Progenitor cell of endocrine pancreas (in vitro differentiated cells): ENCODE measurements around the gene SRP68. TPM values are rescaled to one million over a fixed set of nuclear protein-coding genes. Genes with fewer than 3 reads are reported as not detected.
"Not testable (repeated sequence)": the region's sequence is repeated elsewhere in the genome, so short reads cannot be mapped to it uniquely, and the experiment has no call there.

ENCODE experiments used
- DNase-seq: peaks from one replicate; pipeline ENCODE4 v3.0.0; 2021; ENCODE audit warnings: low spot score; ENCODE audit not compliant: unreplicated experiment
- H3K27ac Mint-ChIP-seq: 2 replicates; pipeline ENCODE4 v1.8.0; 2021; ENCODE audit warnings: mild to moderate bottlenecking, moderate library complexity, mixed read lengths
- H3K27me3 Mint-ChIP-seq: 2 replicates; pipeline ENCODE4 v1.8.0; 2021; ENCODE audit warnings: mixed read lengths
- H3K36me3 Mint-ChIP-seq: 2 replicates; pipeline ENCODE4 v1.8.0; 2022; ENCODE audit warnings: mixed read lengths; ENCODE audit not compliant: insufficient read depth
- H3K4me1 Mint-ChIP-seq: 2 replicates; pipeline ENCODE4 v1.8.0; 2021; ENCODE audit warnings: low read depth, mixed read lengths
- H3K4me3 Mint-ChIP-seq: 2 replicates; pipeline ENCODE4 v1.8.0; 2021; ENCODE audit warnings: low read depth, mild to moderate bottlenecking, moderate library complexity, mixed read lengths
- H3K9me3 Mint-ChIP-seq: 2 replicates; pipeline ENCODE4 v1.8.0; 2021; ENCODE audit warnings: low read depth, mixed read lengths
- total RNA-seq: library from RNA; stranded (reverse); gene quantifications from 2 replicates; pipeline ENCODE4 v1.2.1, GENCODE V29; 2021
- TF ChIP-seq, protein P1 (sequence below): fragments of 200-600 bp; sonication (generic); IDR thresholded peaks from one replicate; pipeline ENCODE4 v1.5.0; 2021; ENCODE audit warnings: antibody characterized with exemption, mild to moderate bottlenecking; ENCODE audit not compliant: unreplicated experiment

SRP68 gene
- total RNA-seq, 1 donor from 2014 or later = 74.9 TPM

GRCh38 chr17:76074390-76075363 is 2.4 kb upstream of the SRP68 start, which contains the start of gene GALR2:
GALR2 (plus strand) TSS chr17:76074781; CDS start chr17:76074884, 103 bp downstream.
- peaks cover 23% of the 10 kb centered on the region for H3K4me1 Mint-ChIP-seq
- H3K9me3 Mint-ChIP-seq = no peaks in the 10 kb centered on the region
- TF ChIP-seq, protein P1, sequence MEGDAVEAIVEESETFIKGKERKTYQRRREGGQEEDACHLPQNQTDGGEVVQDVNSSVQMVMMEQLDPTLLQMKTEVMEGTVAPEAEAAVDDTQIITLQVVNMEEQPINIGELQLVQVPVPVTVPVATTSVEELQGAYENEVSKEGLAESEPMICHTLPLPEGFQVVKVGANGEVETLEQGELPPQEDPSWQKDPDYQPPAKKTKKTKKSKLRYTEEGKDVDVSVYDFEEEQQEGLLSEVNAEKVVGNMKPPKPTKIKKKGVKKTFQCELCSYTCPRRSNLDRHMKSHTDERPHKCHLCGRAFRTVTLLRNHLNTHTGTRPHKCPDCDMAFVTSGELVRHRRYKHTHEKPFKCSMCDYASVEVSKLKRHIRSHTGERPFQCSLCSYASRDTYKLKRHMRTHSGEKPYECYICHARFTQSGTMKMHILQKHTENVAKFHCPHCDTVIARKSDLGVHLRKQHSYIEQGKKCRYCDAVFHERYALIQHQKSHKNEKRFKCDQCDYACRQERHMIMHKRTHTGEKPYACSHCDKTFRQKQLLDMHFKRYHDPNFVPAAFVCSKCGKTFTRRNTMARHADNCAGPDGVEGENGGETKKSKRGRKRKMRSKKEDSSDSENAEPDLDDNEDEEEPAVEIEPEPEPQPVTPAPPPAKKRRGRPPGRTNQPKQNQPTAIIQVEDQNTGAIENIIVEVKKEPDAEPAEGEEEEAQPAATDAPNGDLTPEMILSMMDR = no peak
- peaks cover 56% of the 10 kb centered on the region for H3K27me3 Mint-ChIP-seq
- peak within 1 kb of the TSS; percentile 70 for H3K27ac Mint-ChIP-seq
- H3K36me3 Mint-ChIP-seq = no peaks in the 10 kb centered on the region
- H3K4me3 Mint-ChIP-seq = peak within 1 kb of the TSS; percentile 53
- no peak for DNase-seq

- TF ChIP-seq, protein P1 = no peak
- Mint-ChIP-seq H3K27me3 (peaks cover 30% of the 10 kb centered on the region), H3K27ac (peak overlapping the region; percentile 97), H3K4me1 (peaks cover 14% of the 10 kb centered on the region), H3K4me3 (peak overlapping the region; percentile 93), H3K9me3 (no peaks in the 10 kb centered on the region), H3K36me3 (peaks cover 2% of the 10 kb centered on the region)
- no peak for DNase-seq
These were observed 678 bp downstream of the SRP68 start for GRCh38 chr17:76071531-76072147.

- Mint-ChIP-seq H3K4me3 (no peak overlapping the region), H3K9me3 (no peaks in the 10 kb centered on the region), H3K36me3 (peaks cover 26% of the 10 kb centered on the region), H3K27ac (no peak overlapping the region), H3K4me1 (peaks cover 1% of the 10 kb centered on the region), H3K27me3 (no peaks in the 10 kb centered on the region)
- TF ChIP-seq, protein P1 = no peak
- no peak for DNase-seq
These were observed 6.5 kb downstream of the SRP68 start for GRCh38 chr17:76065775-76066174.

GRCh38 chr17:76063875-76064546 is 8.3 kb downstream of the SRP68 start:
- TF ChIP-seq, protein P1 = no peak

DNA sequence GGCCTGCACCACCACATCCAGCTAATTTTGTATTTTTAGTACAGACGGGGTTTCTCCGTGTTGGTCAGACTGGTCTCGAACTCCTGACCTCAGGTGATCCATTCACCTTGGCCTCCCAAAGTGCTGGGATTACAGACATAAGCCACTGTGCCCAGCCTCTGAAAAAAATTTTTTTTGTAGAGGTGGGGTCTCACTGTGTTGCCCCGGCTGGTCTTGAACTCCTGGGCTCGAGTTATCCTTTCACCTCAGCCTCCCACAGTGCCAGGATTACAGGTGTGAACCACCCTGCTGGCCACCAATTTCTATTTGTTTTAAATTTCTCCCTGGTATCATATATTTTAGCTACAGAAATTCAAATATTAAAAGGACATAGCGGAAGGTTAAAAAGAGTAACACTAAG is 14.1 kb downstream of the SRP68 start:
- not testable (repeated sequence) for H3K9me3 Mint-ChIP-seq, H3K27me3 Mint-ChIP-seq, DNase-seq, H3K4me1 Mint-ChIP-seq, H3K27ac Mint-ChIP-seq, H3K4me3 Mint-ChIP-seq
- peaks cover 37% of the 10 kb centered on the region for H3K36me3 Mint-ChIP-seq

More at GRCh38 chr17:76063875-76064546, 8.3 kb downstream of the SRP68 start:
- no peak for DNase-seq
- no peak overlapping the region for H3K27ac Mint-ChIP-seq
- no peak overlapping the region for H3K4me3 Mint-ChIP-seq
- no peaks in the 10 kb centered on the region for H3K4me1 Mint-ChIP-seq
- H3K27me3 Mint-ChIP-seq = no peaks in the 10 kb centered on the region
- H3K36me3 Mint-ChIP-seq = peaks cover 35% of the 10 kb centered on the region
- no peaks in the 10 kb centered on the region for H3K9me3 Mint-ChIP-seq
